Stimulated activated naive CD8-positive, alpha-beta T cell treated with anti-CD3 and anti-CD28 coated beads, Interleukin-15, amount 100 ng/mL, for 72 hours (primary cell): ENCODE results near the gene GPR157.
A peak's percentile ranks its signal among the peaks of the same experiment; 100 is the strongest.
"Not testable (repeated sequence)": the region's sequence is repeated elsewhere in the genome, so short reads cannot be mapped to it uniquely, and the experiment has no call there.

ENCODE experiments used
- ATAC-seq: fragments of 150-1000 bp; cut with Tn5 transposase; 2 replicates; pipeline ENCODE4 v1.10.0; 2021; ENCODE audit warnings: mild to moderate bottlenecking, moderate library complexity
- DNase-seq, 2 donors: peaks; one replicate each; pipeline ENCODE4 v3.0.0; 2021 to 2022
- H3K27ac Mint-ChIP-seq, 2 donors: one replicate each; pipeline ENCODE4 v1.8.0; 2022; ENCODE audit warnings: mild to moderate bottlenecking in 2 of 2, mixed read lengths in 2 of 2, moderate library complexity in 2 of 2
- H3K27me3 Mint-ChIP-seq: one replicate; pipeline ENCODE4 v1.8.0; 2022; ENCODE audit warnings: mixed read lengths
- H3K4me1 Mint-ChIP-seq: one replicate; pipeline ENCODE4 v1.8.0; 2022; ENCODE audit warnings: mild to moderate bottlenecking, mixed read lengths
- H3K4me3 Mint-ChIP-seq, 2 donors: one replicate each; pipeline ENCODE4 v1.8.0; 2022; ENCODE audit warnings: mild to moderate bottlenecking in 2 of 2, mixed read lengths in 2 of 2, moderate library complexity in 1 of 2
- H3K9me3 Mint-ChIP-seq, 2 donors: one replicate each; pipeline ENCODE4 v1.8.0; 2022; ENCODE audit warnings: mixed read lengths in 2 of 2

The GPR157 gene

GRCh38 chr1:9129266-9130041 is 552 bp upstream of the GPR157 start:
- Mint-ChIP-seq H3K4me3 (peak overlapping the region; percentile 72), H3K27me3 (peaks cover 6% of the 10 kb centered on the region), H3K9me3 (no peaks in the 10 kb centered on the region), H3K4me1 (peaks cover 57% of the 10 kb centered on the region), H3K27ac (peak overlapping the region in 1 of 2 donors; percentile 6)
- ATAC-seq = peak; percentile 73
- DNase-seq = peak; percentile 82

- Mint-ChIP-seq H3K4me1 (peaks cover 57% of the 10 kb centered on the region), H3K9me3 (no peaks in the 10 kb centered on the region), H3K27me3 (peaks cover 6% of the 10 kb centered on the region), H3K4me3 (peak overlapping the region; percentile 95 to 97), H3K27ac (peak overlapping the region in 1 of 2 donors; percentile 48)
- ATAC-seq (peak; percentile 10), DNase-seq (no peak)
Measured at GRCh38 chr1:9128166-9128519, 759 bp downstream of the GPR157 start.

- Mint-ChIP-seq H3K9me3 (no peaks in the 10 kb centered on the region), H3K4me3 (peak overlapping the region; percentile 95 to 97), H3K4me1 (peaks cover 62% of the 10 kb centered on the region), H3K27ac (no peak overlapping the region), H3K27me3 (peaks cover 6% of the 10 kb centered on the region)
- no peak for ATAC-seq
- DNase-seq = no peak
Measured at GRCh38 chr1:9127395-9128165, 1.3 kb downstream of the GPR157 start.

GRCh38 chr1:9126511-9126910 is 2.4 kb downstream of the GPR157 start:
- H3K4me3 Mint-ChIP-seq = no peak overlapping the region
- H3K27ac Mint-ChIP-seq = no peak overlapping the region
- peaks cover 6% of the 10 kb centered on the region for H3K27me3 Mint-ChIP-seq
- no peak for DNase-seq
- H3K4me1 Mint-ChIP-seq = peaks cover 64% of the 10 kb centered on the region
- no peaks in the 10 kb centered on the region for H3K9me3 Mint-ChIP-seq
- ATAC-seq = no peak

GRCh38 chr1:9125847-9126246 is 3.1 kb downstream of the GPR157 start:
- H3K27me3 Mint-ChIP-seq, H3K9me3 Mint-ChIP-seq: not testable (repeated sequence)

GRCh38 chr1:9125325-9125724 is 3.6 kb downstream of the GPR157 start:
- DNase-seq (no peak), ATAC-seq (no peak)
- H3K9me3 Mint-ChIP-seq = no peaks in the 10 kb centered on the region
- peaks cover 70% of the 10 kb centered on the region for H3K4me1 Mint-ChIP-seq
- no peak overlapping the region for H3K4me3 Mint-ChIP-seq
- H3K27ac Mint-ChIP-seq = no peak overlapping the region
- peaks cover 6% of the 10 kb centered on the region for H3K27me3 Mint-ChIP-seq

More at GRCh38 chr1:9125847-9126246, 3.1 kb downstream of the GPR157 start:
- not testable (repeated sequence) for H3K27ac Mint-ChIP-seq, ATAC-seq, DNase-seq, H3K4me3 Mint-ChIP-seq
- H3K4me1 Mint-ChIP-seq = peaks cover 69% of the 10 kb centered on the region

GRCh38 chr1:9124389-9124788 is 4.5 kb downstream of the GPR157 start:
- not testable (repeated sequence) for H3K4me3 Mint-ChIP-seq, H3K27me3 Mint-ChIP-seq, ATAC-seq, H3K27ac Mint-ChIP-seq, H3K9me3 Mint-ChIP-seq, DNase-seq
- peaks cover 63% of the 10 kb centered on the region for H3K4me1 Mint-ChIP-seq

- not testable (repeated sequence) for ATAC-seq, H3K9me3 Mint-ChIP-seq, H3K4me3 Mint-ChIP-seq, H3K27ac Mint-ChIP-seq, H3K27me3 Mint-ChIP-seq, DNase-seq
- H3K4me1 Mint-ChIP-seq = peaks cover 62% of the 10 kb centered on the region
Measured at GRCh38 chr1:9123665-9124064, 5.2 kb downstream of the GPR157 start.

GRCh38 chr1:9121496-9122409 is 7.1 kb downstream of the GPR157 start:
- Mint-ChIP-seq H3K27ac (peak overlapping the region in 1 of 2 donors; percentile 48), H3K9me3 (no peaks in the 10 kb centered on the region), H3K27me3 (no peaks in the 10 kb centered on the region), H3K4me3 (peak overlapping the region; percentile 56 to 66), H3K4me1 (peaks cover 43% of the 10 kb centered on the region)
- ATAC-seq (peak; percentile 99), DNase-seq (peak; percentile 52 to 70)

- H3K4me3 Mint-ChIP-seq = no peak overlapping the region
- peaks cover 33% of the 10 kb centered on the region for H3K4me1 Mint-ChIP-seq
- DNase-seq = no peak
- H3K27ac Mint-ChIP-seq = no peak overlapping the region
- H3K27me3 Mint-ChIP-seq = no peaks in the 10 kb centered on the region
- no peaks in the 10 kb centered on the region for H3K9me3 Mint-ChIP-seq
- ATAC-seq = no peak
Measured at GRCh38 chr1:9120312-9120958, 8.5 kb downstream of the GPR157 start.

- ATAC-seq (no peak), DNase-seq (no peak)
- no peaks in the 10 kb centered on the region for H3K27me3 Mint-ChIP-seq
- no peak overlapping the region for H3K4me3 Mint-ChIP-seq
- no peak overlapping the region for H3K27ac Mint-ChIP-seq
- H3K4me1 Mint-ChIP-seq = peaks cover 26% of the 10 kb centered on the region
- H3K9me3 Mint-ChIP-seq = no peaks in the 10 kb centered on the region
Measured at GRCh38 chr1:9119745-9120144, 9.2 kb downstream of the GPR157 start.

GRCh38 chr1:9118186-9118585 is 10.7 kb downstream of the GPR157 start:
- H3K4me3 Mint-ChIP-seq = no peak overlapping the region
- H3K9me3 Mint-ChIP-seq = no peaks in the 10 kb centered on the region
- ATAC-seq (no peak), DNase-seq (no peak)
- H3K4me1 Mint-ChIP-seq = peaks cover 26% of the 10 kb centered on the region
- H3K27ac Mint-ChIP-seq = no peak overlapping the region
- H3K27me3 Mint-ChIP-seq = no peaks in the 10 kb centered on the region

GRCh38 chr1:9115351-9116205 is 13.3 kb downstream of the GPR157 start:
- Mint-ChIP-seq H3K4me3 (no peak overlapping the region), H3K27me3 (no peaks in the 10 kb centered on the region), H3K9me3 (no peaks in the 10 kb centered on the region), H3K27ac (no peak overlapping the region), H3K4me1 (peaks cover 29% of the 10 kb centered on the region)
- DNase-seq = no peak
- ATAC-seq = no peak
